GM21737 (cell line): Measurements from ENCODE around the gene COBLL1.

ENCODE experiments used
- ATAC-seq: cut with Tn5 transposase; IDR thresholded peaks from one replicate; pipeline ENCODE4 v1.9.1; 2021; ENCODE audit warnings: mild to moderate bottlenecking, moderate library complexity; ENCODE audit not compliant: unreplicated experiment

COBLL1 gene

GRCh38 chr2:164821338-164821737 is 20.3 kb downstream of the COBLL1 start:
- no peak for ATAC-seq

GRCh38 chr2:164818149-164819136 is 23.2 kb downstream of the COBLL1 start:
- no peak for ATAC-seq

DNA sequence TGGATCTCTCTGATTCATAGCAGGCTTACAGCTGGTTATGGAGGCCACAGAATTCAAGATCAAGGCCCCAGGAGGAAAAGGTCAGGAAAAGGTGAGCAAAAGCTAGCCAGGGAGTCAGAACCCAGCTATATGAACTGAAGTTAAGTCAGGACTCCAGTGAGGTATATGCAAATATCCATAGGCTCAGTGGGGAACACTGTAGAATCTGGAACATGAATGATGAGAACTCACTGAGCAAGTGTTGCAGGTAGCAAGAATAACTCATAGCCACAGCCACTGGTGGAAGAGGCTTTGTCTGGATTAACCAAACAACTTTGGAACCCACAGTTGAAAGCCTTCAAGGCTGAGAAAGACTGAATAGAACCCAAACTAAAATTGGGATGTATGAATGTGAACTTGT is 24.7 kb downstream of the COBLL1 start:
- ATAC-seq, result no peak

GRCh38 chr2:164816046-164816445 is 25.6 kb downstream of the COBLL1 start:
- no peak for ATAC-seq

GRCh38 chr2:164815071-164815793 is 26.4 kb downstream of the COBLL1 start:
- no peak for ATAC-seq

DNA sequence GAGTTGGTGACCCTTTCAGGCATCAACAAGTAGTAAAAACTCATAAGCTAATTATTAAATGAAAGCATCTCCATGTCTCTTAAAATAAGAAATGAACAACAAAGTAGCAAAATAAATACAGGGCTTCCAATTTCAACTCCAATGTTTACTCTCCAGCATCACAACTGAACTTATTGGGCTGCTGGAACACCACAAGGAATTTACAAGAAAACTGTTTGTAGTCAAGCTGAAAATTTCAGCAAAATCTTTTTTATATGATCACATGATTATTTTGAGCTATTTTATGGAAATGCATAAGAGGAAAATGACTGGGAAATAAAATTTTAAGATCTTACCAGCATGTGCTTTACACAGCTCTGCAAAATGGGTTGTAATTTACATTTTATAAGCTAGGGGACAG is 28.1 kb downstream of the COBLL1 start:
- ATAC-seq, result no peak

- no peak for ATAC-seq
These were observed 29.2 kb downstream of the COBLL1 start for GRCh38 chr2:164812378-164812777.

GRCh38 chr2:164811819-164812218 is 29.8 kb downstream of the COBLL1 start:
- ATAC-seq, result no peak

DNA sequence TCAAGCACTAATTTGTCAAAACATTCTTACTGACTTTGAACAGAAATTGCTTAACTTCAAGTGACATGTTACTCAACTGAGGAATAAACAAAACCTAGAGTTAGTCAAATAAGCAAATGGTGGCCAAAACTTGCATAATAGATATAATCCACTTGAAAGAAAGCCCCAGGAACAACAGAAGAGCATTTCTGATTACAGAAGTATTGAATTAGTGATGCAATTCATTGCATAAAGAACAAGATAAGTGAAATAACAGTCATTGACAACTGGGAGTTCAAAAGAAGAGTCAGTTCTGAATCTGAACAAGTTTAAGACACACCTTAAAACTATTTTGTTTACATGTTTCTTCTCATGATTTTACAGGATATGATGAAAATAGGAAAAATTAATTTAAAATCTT is 30.8 kb downstream of the COBLL1 start:
- no peak for ATAC-seq

DNA sequence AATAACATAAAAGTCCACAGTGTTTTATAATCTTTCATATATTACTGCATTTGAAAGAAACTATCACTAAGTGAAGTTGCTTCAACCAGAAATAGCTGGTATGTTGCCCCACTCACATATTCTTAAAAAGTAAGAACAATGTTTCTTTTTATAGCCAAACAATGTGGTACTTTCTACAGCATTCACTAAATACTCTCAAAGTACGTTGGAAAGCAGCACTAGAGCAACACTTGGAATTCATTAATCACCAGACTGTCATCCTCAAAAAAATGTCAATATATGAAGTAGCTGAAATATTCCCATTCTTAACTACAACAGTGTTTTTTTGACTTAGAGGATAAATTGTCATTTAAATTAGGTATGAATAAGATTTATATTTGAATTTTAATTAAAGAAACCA is 32.8 kb downstream of the COBLL1 start:
- ATAC-seq, result no peak

- ATAC-seq, result no peak
These were observed 37.7 kb downstream of the COBLL1 start for GRCh38 chr2:164803776-164804466.

GRCh38 chr2:164802095-164802707 is 39.4 kb downstream of the COBLL1 start:
- no peak for ATAC-seq

- ATAC-seq, result no peak
These were observed 41.1 kb downstream of the COBLL1 start for GRCh38 chr2:164800572-164800971.

DNA sequence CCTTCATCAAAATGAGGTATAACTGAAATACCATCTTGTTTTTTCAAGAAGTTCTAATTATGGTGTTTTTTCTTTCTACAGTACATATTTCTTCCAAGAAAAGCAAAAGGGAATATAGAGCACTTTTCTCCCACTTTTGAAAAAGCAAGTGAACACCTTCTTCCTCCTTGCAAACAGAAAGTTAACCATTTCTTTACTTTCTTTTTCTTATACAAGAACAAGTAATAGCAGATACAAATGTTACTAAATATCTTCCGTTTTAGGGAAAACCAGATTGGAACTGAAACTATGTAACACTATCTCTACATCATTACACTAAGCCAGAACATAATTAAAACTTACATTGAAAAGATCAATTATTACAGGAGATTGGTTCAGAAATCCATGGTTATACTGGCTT is 44.0 kb downstream of the COBLL1 start:
- no peak for ATAC-seq

DNA sequence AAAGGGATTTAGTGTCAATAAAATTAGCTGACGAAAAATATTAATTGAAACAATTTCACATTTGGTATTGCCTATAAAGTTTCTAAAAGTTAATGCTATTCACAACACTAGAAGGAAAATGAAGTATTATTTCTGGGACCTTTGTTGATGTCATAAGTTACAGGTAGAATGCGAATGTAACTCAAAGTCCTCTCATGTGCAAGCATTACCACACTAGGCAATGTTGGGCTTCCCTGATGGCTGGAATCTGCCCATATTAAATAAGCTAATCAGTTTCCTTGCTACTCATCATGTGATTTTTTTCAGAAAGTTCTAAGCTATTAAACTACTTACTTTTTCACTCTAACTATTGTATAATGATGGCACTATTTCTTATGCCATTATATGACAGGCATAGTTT is 44.6 kb downstream of the COBLL1 start:
- ATAC-seq, result no peak

GRCh38 chr2:164794432-164795231 is 47.0 kb downstream of the COBLL1 start:
- ATAC-seq, result no peak

- no peak for ATAC-seq
These were observed 47.6 kb downstream of the COBLL1 start for GRCh38 chr2:164794016-164794415.

DNA sequence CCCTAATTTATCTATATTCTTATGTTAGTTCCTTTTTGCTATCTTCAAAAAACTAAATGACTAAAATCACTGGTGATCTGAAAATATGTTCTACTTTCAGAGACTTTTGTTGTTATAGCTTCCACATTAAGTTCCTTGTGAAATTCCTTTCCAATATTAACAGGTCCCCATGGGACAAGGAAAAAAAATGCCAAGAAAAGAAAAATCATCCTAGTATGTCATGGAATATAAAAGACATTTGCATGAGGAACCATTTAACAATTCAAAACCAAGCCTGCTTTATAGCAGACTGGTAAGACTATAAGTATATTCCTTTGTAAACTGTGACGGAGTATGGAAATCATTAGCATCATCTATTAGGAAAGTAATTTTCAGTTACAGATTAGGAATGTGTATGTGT is 48.1 kb downstream of the COBLL1 start:
- ATAC-seq, result no peak

- ATAC-seq, result no peak
These were observed 49.1 kb downstream of the COBLL1 start for GRCh38 chr2:164792316-164793170.
